Right renal cortex interstitium (tissue), 3 donors: ENCODE data around the gene ZC2HC1C. TPM values are rescaled to one million over a fixed set of nuclear protein-coding genes. Genes with fewer than 3 reads are reported as not detected.

Experiments
- DNase-seq, 3 donors: peaks; one replicate each; pipeline ENCODE4 v3.0.0-alpha.2; 2013; ENCODE audit warnings: low read depth in 3 of 3, low spot score in 2 of 3
- polyA plus RNA-seq, 3 donors: library from polyadenylated mRNA; unstranded; fragments of 120-200 nt; gene quantifications; one replicate each; pipeline ENCODE4 v1.2.1, GENCODE V29; 2013; ENCODE audit not compliant: insufficient read length in 3 of 3

The ZC2HC1C gene, protein sequence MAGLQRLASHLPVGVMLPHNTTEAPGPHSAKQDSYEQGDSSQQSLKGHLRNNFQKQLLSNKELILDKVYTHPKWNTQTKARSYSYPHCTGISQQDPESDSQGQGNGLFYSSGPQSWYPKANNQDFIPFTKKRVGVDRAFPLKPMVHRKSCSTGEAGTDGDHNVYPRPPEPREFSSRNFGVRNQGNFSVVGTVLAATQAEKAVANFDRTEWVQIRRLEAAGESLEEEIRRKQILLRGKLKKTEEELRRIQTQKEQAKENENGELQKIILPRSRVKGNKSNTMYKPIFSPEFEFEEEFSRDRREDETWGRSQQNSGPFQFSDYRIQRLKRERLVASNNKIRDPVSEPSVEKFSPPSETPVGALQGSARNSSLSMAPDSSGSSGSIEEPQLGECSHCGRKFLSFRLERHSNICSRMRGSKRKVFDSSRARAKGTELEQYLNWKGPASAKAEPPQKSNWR
- 1 to 10 TPM; 7.3 to 9.9 (median 9.0) TPM for polyA plus RNA-seq

DNA sequence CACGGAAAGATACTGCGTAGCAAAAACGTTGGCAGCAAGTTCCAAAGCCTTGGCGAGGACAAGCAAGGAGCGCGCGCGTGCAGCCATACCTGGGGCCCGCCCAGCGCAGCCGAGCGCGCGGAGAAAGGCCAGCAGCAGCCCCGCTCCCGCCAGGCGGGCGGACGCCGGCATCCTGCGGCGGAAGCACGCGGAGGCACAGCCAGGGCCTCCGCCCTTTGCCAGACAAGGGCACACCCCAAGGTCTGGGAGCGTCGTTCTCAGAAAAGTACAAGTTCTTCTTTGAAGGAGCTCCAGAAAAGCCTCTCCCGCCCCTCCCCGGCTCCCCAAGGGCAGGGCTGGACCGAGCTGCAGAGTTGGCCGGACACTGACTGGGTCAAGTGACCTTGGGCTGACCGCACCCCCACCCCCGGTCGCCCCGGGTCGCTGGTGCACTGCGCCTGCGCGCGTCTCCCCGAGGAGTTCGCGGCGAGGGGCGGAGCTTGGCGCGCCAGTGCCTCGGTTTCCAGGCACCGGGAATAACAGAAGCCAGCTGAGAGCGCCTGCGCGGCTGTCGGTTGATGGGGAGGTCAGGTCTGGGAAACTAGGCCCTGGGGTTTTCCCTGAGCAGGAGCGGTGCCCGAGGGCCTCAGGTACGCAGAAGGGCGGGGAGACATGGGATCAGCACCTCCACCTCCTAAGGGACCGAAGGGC, at the start of gene ZC2HC1C:
Gene ZC2HC1C (plus strand): TSS at position 521 of the 690 bp plus-strand sequence. CDS start 933 bp downstream, outside the sequence.
- DNase-seq: peak; percentile 75 to 84 (median 80)

DNA sequence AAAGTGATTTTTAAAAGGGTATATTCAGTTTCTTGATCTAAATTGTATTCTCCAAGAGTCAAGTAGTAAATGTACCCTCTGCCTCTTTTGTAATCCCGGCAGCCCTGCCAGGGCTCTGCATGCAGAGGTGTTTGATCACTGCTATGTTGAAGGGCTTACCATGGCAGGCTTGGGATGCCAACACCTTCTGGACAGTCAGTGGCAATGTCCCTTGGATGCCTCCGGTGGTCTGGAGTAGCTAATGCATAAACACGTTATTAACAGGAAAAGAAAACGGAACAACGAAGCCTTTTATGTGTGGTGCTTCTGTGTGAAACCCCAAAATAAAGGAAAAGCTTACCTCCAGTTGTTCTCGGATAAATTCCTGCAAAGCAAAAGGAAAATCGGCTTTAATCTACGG, 46.8 kb upstream of the ZC2HC1C start:
- DNase-seq: no peak

DNA sequence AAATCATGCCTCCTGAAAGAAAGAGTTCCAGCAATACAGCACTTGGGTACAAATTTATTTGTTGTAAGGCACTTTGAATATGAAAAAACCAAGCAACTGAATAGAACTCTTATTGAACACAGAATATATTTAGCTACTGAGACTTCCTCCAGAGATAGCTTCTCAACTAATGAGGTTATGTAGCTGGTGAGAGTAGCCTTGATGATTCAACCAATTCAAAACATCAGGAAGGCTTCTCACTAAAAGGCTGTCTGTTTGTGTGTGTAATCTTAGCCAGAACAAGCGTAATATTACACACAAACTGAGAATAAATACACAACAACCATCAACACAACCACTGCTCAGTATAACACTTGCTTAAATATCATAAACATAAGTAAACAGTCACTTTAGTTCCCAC, 46.3 kb upstream of the ZC2HC1C start:
- no peak for DNase-seq

DNA sequence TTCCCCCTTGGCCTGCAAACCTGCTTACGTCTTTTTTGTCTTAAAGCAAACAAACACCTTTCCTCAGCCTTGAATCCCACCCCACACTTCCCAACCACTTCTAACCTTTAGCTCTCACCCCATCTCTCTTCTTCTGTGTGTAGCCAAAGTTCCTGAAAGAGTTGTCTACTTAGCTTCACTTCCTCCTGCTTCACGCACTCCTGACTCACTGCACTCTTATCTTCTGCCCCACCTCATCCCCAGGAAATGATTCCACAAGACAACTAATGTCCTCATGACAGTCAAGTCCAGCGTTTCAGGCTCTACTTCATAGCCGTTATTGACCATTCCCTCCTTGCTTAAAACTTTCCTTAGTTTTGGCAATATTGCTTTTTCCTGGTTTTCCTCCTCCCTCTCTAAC, 44.4 kb upstream of the ZC2HC1C start:
- DNase-seq: no peak

DNA sequence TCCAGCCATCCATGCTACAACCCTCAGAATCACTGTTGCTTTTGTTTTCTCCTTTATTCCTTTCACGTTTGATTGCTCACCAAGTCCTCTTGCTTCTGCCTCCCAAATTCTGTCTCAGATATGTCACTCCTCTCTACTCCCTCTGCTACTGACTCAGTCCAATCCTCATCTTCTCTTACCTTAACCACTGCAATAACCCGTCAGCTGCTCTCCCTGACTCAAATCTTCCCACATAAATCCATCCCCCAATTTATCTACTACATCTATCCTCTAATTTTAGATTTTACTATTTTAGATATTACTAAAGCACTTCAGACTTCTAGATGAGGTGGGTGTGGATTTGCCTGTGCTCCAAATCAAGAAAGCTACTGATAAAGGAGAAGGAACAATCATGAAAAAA, 43.6 kb upstream of the ZC2HC1C start:
- no peak for DNase-seq

DNA sequence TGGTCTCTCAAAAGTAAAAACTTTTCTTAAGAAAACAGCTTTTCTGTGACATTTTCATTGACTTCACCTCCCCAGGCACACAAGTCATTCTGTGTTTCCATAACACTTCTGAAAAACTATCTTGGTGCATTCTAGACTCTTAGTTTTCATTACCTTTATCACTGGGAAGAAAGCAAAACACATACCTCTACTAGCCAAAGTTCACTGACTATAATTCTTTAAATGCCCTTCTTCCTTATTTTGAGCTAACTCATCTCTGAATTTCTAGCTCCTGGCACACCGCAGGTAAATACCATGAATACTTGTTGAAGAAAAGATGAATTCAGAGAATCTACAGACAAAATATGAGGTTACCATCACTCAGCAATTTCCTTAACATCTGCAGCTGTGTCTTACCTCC, 39.3 kb upstream of the ZC2HC1C start:
- no peak for DNase-seq

DNA sequence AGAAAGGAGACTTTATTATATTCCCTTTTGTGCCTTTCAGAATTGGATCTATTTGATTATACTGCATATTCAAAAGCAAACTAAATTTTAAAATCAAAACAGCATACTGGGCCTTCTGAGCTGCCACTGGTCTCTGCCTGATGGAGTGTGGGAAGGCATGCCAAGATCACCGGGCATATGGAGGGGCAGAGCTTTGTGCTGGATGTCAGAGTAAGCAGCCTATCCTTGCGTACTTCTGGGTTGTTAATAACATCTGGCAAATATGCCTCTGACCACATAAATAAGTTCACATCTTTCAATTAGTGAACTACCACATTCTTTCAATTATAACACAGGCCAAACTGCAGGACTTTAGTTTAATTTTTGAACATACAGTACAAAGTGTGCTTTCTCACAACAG, 36.5 kb upstream of the ZC2HC1C start:
- no peak for DNase-seq

DNA sequence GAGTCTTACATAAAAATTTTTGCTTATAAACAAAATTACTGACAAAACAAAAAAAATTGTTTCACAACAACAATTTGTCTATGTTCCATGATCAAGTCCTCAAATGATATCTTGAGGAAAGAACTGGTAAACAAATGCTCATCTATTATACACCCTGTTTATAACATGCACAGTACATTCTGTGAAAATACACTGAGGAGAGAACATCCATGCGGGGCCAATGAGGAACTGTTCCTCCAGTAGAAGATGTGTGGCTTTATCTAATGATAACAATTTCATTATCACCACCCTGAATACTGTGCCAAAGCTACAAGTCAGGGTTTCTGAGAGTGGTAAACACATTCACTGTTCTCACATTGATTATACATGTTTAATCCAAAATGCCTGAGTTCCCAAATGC, 28.9 kb upstream of the ZC2HC1C start:
- DNase-seq: no peak

DNA sequence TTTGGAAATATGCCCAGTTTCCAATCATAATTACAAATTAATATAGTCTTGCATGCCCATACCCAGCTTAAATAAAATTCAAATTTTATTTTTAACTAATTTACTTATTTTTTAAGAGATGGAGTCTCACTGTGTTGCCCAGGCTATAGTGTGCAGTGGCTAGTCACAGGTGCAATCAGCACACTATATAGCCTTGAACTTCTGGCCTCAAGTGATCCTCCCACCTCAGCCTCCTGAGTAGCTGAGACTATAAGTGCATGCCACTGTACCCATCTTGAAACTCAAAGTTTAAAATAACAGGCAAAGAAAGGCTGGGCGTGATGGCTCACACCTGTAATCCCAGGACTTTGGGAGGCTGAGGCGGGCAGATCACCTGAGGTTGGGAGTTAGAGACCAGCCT, 28.5 kb upstream of the ZC2HC1C start:
- DNase-seq: no peak

DNA sequence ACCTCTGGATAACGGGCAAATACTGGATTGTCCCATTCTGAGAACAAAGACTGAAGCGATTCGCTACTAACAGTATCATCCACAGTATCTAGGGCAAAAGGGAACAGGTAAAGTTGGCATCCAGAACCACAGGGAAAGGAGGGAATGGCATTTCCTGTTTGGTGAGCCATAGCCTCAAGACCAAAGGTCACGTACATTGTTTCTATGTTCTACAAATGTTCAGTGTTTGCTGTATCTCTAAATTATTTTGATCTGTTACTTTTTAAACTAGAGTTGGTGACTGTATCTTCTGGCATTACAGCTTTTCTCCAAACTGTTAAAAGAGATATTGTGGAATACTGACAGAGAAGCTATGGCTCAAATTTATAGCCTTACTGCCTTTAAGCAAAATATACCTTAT, 27.8 kb upstream of the ZC2HC1C start:
- no peak for DNase-seq

DNA sequence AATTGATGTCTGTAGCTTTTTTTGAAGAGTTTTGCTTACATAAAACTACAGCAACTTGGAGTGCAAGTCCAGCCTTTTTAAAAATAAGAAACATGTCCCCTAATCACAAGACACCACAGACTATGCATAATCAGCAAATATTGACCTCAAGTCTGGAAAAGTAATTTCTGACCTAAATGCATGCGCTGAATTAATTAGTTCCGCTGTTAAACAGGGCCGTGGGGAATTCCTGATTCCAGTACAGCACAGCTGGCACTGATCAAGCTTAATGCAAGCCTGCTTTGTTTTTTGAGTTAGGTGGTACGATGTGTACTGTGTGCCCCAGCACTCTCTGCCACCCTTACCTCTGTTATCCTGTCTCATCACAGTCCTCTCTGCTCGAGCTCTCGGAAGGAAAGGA, 27.4 kb upstream of the ZC2HC1C start:
- no peak for DNase-seq

DNA sequence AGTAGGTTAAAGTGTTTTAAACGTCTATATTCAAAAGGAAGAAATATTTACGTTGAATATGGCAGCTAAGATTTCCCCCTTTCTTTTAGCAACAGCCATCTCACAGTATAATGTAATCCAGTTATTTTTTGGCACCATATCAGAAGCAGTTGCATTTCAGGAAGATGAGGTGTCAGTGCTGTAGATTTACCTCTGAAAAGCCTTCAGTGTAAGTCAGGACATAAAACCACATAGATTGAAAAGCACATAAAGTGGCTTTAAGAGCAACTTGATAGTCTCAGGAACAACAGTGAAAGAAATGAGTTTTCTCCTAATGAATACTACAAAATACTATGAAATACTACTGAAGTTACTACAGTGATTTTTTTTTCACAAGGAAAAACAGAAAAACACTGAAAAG, 25.1 kb upstream of the ZC2HC1C start:
- no peak for DNase-seq

DNA sequence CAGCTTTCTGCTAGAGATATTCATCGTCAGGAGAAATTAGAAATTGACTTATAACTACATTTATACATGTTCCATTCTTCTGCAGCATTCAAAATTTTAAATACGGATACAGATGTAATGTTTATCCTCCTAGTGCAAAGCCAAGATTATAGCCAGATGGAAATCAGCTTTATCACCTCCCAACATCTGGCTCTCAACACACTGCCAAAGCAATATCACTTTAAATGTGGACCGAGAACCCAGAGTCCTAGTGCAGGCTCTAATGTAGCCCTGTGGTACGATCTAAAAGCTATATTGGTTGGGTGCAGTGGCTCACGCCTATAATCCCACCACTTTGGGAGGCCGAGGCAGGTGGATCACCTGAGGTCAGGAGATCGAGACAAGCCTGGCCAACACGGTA, 24.7 kb upstream of the ZC2HC1C start:
- DNase-seq: no peak

DNA sequence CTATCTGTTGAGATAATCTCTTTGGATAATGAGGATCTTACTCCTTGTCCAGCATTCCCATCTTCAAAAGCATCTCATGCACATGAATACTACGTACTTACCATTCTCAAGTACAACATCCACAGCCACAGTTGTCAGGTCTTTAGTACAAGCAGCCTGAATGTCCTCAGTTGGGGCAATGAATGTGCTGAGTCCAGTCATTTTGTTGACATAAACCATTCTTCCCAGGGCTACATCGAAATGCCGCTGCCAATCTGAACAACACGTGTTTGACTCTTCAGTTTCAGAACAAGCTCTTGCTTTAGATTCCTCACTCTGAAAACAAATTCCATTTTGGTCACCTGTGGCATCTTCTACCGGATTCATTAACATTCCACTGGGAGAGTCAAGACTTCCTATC, 23.2 kb upstream of the ZC2HC1C start:
- no peak for DNase-seq

DNA sequence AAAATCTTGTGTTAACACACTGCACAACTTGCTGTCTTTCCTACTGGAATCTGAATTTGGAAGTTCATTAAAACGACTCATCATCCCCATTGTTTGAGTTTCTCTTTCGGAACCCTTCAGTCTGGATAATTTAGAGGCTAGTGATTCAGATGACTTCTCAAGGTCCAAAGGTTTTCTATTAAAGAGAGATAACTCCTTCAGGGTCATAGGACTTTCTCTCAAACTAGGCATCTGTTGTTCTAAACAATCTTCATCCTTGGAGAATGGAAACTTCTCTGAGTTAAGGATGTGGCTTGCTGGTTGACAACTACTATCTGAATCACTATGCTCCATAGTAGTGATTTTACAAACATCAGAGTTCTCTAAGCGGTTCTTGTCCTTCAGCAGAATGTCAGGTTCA, 22.5 kb upstream of the ZC2HC1C start:
- no peak for DNase-seq

DNA sequence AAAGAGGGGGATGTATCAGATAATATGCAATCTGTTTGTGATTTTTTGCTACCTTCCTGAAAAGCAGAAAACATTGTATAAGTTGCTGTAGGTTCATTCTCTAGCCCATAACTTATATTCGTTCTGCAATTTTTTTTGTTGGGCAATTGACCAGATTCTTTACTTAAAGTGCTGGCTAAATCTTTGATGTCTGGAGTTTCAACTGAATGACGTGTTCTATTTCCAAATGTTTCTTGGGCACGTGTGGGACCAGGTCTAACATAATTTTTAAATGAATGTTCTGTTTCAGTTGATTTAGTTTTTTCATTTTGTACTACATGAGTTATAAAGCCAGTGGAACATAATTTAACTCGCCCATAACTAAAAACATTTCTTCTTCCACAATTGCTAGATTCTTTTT, 21.9 kb upstream of the ZC2HC1C start:
- no peak for DNase-seq

DNA sequence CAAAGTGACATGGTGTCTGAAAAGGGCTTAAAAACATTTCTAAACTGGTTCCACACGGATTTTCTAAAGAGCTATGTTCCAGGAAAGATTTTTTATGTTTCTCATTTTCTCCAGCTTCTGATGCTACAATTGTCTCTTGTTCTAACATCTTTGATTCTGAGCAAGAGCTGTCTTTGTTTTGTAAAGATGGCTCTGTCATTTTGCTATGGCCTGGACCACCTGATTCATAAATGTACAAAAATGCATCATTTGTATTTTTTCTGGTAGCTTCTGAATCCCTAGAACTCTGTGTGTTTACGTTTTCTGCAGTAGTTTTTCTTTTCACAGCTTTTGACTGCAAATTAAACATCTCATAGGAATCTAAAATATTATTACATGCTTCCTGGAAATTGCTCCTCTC, 21.3 kb upstream of the ZC2HC1C start:
- no peak for DNase-seq

DNA sequence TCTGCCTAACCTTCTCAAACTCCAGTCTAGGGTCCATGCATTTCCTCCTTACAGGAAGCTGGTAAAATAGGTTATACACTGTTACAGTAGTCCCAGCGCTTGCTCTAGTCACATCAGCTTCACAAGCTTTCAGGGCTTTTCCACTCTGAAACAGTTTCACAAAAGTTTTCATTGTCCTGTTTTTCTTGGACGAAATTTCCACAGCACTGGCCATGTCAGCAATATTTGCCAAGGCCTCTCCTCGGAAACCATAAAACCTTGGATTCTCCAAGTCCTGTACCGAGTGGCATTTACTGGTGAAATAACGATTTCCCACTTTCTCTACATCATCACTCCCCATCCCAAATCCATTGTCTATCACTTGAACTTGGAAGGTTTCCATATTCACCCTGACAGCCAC, 20.3 kb upstream of the ZC2HC1C start:
- no peak for DNase-seq

DNA sequence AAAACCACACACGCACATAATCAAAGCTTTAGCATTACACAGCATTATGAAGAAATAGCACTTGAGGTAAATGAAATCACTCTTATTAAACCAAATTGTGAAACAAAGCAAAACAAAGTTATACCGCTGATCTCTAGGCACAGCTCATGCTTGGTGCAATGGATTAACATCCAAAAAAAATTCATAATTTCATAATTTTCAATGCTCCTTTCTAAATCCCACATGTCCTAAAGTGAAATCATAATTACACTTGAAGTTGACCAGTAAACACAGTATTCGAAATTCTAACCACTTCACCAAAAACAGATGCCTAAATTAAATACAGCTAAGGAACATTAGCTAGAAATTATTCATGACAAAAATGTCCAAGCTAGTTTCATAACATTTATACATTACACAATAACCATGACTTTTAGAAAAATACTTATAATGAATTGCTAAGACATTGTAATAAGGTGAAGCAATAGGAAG, 19.7 kb upstream of the ZC2HC1C start:
- no peak for DNase-seq

DNA sequence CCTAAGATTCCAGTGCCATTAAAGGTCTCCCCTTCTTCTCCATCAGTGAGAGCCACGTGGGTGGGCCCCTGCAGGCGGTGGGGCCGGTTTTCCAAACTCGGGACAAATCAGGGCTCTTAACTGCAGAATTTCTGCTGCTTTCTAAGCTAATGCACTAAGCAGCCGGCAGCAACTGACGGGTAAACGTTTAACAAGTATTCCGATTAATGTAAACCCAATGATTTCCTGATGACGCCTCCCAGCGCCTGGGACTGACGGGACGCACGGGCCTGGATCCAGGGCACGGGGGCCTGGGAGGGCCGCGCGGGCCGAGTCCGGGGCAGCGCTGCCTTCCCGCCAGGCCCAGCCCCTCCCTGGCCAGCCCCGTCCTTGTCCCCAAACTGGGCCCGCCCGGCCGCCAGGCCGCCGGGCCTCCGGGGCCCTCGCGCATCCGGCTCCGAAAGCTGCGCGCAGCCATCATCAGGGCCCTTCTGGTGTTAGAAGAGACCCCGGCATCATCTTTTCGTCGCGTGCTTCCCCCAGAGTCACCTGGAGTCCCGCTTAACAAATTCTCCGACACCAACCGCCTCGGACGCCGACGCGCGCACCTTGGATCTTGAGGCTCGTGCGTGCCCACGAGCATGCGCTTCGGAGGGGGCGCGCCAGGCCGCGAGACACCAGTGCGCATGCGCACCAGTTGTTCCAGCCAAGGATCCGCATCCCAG, 18.4 kb upstream of the ZC2HC1C start, which contains the start of gene MLH3:
Gene MLH3 (minus strand): TSS at position 616 of the 704 bp plus-strand sequence. CDS start 1,812 bp downstream, outside the sequence.
- peak; percentile 78 to 88 (median 83) for DNase-seq

DNA sequence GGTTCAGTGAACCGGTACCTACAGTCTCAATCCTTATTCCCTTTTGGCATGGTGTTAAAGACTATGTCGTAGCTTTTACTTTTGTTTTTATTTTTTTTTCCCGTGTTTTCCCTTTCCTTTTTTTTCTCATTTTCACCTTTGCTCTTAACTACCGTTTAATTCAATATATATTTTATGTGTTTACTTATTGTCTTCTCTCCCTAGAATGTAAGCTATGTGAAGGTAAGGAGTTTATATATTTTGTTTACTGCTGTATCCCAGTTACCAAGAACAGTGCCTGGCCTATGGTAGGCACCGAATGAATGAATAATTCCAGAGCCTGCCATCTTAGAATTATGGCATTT, 17.9 kb upstream of the ZC2HC1C start:
- DNase-seq: no peak
